GM21786 (cell line): ENCODE results near the gene SYCP2L.
"Not testable (repeated sequence)": the region's sequence is repeated elsewhere in the genome, so short reads cannot be mapped to it uniquely, and the experiment has no call there.

Source experiments
- ATAC-seq: cut with Tn5 transposase; IDR thresholded peaks from one replicate; pipeline ENCODE4 v1.9.1; 2021; ENCODE audit not compliant: unreplicated experiment

Gene SYCP2L

DNA sequence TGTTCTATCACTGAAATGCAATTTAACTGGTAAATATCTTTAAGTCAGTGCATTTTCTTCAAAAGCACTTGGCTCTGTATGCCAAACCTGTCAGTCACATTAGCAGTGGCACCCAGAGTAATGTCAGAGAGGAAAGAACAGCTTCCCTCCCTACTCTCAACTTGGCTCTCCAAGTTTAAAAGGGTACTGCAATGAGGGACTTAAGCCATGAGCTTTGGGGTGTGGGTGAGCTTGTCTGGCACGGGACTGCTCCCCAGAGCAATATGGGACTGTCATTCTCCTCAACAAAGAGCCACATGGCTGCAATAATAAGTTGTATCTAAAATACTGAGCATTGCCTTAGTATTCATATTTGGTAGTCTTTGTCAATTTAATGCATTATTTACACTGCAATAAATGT is 9.0 kb upstream of the SYCP2L start:
- ATAC-seq: no peak

DNA sequence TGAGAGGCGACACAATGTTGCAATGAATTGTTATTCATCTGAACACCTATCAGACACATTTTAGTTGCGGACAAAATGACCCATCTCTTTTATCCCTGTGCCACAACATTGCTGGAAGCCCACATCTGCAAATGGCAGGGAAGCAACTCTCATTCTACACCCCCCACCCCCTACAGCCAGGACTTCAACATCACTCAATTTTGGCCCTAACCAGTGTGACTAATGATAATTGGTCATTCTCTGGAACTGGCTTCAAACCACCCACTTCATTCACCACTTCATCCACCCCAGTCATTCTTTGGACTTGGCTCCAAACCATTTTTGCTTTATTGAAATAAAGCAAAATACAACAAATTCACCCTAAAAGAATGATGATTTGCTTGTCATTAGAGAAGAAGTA is 6.5 kb upstream of the SYCP2L start:
- no peak for ATAC-seq

DNA sequence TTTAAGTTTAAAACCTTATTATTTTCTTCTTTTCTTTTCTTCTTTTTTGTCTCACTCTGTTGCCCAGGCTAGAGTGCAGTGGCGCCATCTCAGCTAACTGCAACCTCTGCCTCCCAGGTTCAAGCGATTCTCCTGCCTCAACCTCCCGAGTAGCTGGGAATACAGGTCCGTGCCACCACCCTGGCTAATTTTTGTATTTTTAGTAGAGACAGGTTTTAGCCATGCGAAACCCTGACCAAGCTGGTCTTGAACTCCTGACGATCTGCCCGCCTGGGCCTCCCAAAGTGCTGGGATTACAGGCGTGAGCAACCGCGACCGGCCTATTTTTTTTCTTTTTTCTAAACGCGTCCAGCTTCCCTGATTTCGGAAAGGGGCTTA is 4.6 kb upstream of the SYCP2L start:
- ATAC-seq: not testable (repeated sequence)

DNA sequence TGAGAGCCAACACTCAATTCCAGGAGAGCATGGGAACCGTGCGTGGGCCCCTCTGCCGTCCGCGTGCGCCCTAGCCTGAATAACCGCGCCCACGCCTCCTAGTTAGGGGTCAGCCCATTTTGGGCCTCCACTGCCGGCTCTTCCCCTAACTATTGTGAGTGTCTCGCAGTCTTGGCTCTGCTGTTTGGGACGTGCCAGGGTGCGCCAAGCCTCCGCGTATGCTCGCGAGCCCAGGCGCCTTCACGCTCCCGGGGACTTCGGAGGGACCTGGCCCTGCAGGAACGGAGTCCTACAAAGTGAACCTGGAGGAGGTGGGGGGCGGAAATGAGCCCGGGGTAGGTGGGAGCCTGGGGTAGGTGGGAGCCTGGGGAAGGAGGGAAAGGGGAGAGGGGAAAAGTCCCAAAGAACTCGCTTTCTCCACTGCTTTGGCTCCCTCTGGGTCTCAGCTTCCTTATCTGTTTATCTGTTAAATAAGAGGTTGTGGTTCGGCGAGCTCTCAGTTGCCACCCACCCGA is 4.1 kb upstream of the SYCP2L start:
- ATAC-seq: no peak

DNA sequence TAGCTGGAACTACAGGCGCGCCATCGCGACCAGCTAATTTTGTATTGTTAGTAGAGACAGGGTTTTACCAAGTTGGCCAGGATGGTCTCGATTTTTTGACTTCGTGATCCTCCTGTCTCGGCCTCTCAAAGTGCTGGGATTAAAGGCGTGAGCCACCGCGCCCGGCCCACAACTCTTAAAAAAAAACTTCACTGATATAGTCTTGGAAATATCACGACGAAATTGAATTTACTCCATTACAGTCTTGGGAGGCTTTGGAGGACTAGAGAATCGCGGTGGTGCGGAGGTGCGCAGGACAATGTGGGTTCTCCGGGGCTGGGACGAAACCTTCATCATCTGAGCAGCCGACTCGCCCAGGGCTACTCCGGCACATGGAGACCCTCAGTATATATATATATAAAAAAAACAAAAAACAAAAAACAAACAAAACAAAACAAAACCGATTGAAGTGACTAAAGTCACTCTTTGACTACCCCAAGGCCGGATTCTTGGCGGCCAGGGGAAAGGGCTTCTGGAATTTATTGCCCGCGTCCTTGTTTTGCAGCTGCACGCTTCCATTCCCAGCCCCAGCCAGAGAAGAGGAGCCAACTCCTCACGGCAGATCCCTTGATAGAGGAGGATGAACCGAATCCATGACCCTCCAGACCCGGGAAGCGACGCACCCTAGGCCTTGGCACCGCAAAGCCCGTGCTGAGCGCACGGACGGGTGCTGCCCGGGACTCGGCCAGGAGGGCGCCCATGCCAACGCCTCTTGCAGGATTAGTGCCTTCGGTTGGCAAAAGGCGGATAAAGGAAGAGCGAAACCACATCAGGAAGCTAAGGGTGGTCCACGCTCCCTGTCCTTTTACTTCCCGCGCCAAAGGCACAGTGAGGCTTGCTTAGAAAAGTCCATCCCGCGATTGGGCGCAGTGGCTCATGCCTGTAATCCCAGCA is 3.3 kb upstream of the SYCP2L start:
- ATAC-seq: no peak

DNA sequence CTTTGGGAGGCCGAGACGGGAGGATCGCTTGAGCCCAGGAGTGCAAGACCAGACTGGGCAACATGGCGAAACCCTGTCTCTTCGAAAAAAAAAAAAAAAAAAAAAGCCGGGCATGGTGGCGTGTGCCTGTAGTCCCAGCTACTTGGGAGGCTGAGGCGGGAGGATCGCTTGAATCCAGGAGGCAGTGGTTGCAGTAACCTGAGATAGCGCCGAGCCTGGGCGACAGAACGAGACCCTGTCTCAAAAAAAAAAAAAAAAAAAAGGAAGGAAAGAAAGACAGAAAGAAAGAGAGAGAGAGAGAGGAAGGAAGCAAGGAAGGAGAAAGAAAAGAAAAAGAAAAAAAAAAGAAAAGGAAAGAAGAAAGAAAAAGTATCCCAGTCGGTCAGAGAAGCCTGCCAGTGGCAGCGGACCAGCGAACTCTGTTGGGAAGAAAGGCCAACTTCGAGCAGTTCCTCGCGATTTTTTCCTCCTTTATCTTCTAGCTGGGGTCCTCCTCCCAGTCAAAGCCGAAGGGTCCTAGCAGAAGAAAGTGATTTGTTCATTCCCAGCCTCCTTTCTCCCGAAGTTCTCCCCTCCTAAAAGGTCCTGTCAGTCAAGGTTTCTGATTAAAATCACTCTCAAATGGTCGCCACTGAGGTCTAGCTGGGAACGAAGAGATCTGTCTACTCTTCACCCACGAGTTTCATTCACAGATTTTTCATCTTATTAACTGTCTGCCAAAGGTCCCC is 2.4 kb upstream of the SYCP2L start:
- no peak for ATAC-seq

DNA sequence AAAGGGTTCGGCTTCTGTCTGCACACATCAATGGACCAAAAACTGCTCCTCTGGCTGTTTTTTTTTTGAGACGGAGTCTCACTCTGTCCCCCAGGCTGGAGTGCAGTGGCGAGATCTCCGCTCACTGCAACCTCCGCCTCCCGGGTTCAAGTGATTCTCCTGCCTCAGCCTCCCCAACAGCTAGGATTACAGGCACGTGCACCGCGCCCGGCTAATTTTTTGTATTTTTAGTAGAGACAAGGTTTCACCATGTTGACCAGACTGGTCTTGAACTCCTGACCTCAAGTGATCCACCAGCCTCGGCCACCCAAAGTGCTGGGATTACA is 524 bp upstream of the SYCP2L start:
- ATAC-seq: not testable (repeated sequence)

DNA sequence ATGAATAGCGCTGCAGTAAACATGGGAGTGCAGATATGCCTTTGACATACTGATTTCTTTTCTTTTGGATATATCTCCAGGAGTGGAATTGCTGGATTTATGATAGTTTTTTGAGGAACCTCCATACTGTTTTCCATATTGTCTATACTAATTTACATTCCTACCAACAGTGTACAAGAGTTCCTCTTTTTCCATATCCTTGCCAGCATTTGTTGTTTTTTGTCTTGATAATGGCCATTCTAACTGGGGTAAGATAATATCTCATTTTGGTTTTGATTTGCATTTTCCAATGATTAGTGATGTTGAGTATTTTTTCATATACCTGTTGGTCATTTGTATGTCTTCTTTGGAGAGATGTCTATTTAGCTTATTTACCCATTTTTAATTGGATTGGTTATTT is 3.3 kb downstream of the SYCP2L start:
- no peak for ATAC-seq

DNA sequence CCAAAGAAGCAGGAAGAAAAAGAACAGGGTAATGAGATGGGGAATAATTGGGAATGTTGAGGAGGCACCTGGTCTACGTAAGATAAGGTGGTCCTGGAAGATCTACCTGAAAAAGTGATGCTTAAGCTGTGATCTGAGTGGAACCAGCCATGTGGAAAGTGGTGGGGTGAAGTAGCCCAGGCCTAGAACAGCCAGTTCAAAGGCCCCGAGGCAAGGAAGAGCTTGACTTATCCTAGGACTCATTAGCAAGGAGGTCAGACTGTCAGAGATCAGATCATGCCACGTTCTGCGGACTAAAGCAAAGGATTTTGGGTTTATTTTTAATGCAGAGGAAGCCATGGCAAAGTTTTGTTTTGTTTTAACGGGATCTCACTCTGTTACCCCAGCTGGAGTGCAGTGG is 5.1 kb downstream of the SYCP2L start:
- ATAC-seq: no peak

DNA sequence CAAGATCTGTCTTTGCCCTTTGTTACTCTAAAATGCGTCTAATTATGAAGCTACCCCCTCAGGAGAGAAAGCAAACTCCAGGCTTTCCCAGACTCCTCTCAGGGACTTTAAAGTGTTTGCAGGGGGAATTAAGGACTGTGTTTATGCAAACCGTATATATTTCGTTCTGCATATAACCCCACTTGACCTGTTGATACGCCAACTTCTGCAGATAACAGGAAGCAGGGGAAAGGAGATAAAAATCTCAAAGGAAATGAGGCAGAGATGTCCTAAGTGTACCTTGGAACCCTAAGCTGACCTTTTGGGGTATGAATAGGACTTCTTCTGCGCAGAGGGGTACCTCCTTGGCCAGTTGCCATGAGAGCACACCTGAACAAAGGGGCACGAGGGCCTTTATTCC is 8.1 kb downstream of the SYCP2L start:
- no peak for ATAC-seq

DNA sequence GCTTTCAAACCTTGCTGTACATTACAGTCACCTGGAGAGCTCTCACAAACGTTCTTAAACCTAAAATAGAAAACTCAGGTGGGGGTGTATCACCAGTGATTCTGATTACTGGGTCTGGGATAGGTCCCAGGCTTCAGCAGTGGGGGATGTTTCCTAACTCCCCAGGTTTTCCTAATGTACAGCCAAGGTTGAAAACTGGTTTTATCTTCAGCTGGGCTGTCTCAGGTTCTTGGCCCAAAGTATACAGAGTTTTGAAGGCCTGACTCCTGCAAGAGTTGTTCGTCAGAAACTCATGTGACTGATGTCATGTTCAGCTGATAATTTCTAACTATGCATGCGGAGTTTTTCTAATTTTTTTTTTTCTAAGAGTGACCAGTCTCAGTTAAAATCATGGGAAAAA is 9.8 kb downstream of the SYCP2L start:
- no peak for ATAC-seq

DNA sequence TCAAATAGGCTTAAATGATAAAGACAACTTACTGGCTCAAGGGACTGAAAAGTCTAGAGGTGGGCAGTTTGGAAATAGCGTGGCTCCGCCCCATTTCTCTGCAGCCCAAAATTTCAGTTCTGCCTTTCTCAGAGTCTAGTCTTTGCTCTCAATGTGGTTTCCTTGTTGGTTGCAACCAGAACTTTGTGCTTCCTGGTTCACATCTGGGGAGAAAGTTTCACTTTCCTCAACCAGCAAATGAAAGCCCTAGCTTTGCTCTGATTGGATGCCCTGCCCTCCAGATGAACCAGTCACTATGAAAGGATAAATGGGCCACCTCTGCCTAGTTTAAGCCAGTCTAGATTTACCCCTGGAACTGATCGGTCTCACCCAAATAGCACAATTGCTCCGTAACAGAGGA is 14.9 kb downstream of the SYCP2L start:
- peak; percentile 98 for ATAC-seq

DNA sequence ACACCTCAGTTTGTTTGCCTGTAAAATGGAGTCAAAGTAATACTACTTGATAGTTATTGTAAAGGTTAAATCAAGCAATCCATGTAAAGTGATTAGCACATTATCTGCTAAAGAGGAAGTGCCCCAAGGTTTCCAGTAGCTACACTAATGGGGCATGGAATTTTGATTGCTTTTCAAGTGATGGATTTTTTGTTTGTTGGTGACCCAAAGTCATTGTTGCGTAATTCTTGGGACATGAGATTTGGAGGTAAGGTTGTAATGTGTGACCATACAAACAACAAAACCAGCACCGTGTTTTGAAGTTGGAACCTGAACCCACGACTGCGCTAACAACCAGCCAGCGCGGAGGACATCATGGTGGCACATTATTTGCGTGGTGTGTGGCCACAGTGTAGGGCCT is 17.2 kb downstream of the SYCP2L start:
- no peak for ATAC-seq

DNA sequence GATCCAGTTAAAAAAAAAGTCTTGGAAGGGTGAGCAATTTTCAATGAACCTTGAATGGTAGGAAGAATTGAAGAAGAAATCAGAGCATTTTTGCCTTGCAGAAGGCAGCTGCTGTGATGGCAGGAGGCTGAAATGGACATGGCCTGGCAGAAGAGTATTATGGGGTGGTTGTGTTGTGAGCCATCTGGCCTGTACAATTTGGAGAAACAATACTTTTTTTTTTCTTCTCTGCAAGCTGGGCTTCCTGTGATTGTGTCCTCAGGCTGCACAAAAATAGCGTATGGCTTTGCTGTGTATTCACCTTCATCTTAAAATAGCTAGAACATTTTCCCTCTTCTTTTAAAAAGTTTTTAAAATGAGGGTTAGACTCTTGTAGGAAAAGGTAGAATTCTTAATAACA is 21.4 kb downstream of the SYCP2L start:
- no peak for ATAC-seq

DNA sequence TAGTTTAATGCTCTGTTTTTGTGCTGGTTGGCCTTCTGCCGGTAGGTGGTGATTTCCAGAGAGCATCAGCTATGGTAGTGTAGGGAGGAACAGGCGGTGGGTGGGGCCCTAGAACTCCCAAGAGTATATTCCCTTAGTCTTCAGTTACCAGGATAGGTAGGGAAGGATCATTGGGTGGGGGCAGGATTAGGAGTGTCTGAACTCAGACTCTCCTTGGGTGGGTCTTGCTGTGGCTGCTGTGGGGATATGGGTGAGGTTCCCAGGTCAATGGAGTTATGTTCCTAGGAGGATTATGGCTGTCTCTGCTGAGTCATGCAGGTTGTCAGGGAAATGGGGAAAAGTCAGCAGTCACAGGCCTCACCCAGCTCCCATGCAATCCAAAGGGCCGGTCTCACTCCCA is 32.7 kb downstream of the SYCP2L start:
- ATAC-seq: not testable (repeated sequence)

DNA sequence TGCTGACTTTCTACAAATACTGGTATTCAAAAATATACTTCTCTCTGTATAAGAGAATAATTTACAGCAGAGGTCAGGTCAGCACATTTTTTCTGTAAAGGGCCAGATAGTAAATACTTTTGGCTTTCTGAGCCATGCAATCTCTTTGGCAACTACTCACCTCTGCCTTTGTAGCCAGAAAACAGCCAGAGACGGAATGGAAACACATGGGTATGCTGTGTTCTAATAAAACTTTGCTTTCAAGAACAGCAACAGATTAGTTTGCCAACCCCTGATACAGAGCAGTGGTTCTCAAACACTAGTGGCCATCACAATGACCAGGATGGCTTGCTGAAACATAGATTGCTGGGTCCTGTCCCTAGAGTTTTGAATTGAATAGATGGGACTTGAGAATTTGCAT is 46.3 kb downstream of the SYCP2L start:
- no peak for ATAC-seq

DNA sequence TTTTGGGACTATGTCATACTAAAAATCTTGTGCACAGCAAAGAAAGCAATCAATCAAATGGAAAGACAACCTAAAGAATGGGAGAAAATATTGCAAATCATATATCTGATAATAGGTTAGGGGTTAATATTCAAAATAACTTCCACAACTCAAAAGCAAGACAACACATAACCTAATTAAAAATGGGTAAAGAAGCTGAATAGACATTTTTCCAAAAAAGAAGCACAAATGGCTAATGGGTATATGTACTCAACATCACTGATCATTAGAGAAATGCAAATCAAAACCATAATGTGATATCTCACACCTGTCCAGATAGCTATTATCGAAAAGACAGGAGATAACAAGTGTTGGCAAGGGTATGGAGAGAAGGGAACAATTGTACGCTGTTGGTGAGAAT is 53.0 kb downstream of the SYCP2L start:
- ATAC-seq: no peak

DNA sequence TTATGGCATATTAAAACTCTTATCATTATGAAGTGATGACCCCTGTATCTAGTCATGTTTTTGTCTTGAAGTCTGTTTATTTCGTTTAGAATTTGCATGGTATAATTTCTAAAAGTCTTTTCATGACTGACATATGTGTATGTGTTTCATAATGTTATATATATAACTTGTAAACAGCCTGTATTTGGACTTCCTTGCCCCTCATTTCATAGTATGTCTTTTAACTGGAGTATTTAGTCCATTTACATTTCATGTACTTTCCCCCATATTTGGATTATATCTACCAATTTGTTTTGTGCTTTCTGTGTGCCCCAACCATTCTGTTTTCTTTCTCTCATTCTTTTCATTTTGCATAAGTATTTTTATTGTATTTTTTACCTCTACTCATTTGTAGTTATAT is 59.0 kb downstream of the SYCP2L start:
- ATAC-seq: no peak

DNA sequence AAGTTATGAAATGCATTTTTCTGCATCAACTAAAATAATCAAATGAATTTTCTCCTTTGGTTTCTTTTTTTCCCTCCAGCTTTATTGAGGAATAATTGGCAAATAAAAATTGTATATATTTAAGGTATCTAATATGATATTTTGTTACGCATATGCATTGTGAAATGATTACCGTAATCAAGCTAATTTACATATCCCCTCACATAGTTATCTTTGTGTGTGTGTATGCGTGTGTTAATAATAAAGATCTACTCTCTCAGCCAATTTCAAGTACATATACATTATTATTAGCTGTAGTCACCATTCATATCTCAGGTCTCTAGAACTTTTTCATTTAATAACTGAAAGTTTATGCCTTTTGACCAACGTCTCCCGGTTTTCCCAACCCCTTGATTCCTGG is 61.1 kb downstream of the SYCP2L start:
- ATAC-seq: no peak

DNA sequence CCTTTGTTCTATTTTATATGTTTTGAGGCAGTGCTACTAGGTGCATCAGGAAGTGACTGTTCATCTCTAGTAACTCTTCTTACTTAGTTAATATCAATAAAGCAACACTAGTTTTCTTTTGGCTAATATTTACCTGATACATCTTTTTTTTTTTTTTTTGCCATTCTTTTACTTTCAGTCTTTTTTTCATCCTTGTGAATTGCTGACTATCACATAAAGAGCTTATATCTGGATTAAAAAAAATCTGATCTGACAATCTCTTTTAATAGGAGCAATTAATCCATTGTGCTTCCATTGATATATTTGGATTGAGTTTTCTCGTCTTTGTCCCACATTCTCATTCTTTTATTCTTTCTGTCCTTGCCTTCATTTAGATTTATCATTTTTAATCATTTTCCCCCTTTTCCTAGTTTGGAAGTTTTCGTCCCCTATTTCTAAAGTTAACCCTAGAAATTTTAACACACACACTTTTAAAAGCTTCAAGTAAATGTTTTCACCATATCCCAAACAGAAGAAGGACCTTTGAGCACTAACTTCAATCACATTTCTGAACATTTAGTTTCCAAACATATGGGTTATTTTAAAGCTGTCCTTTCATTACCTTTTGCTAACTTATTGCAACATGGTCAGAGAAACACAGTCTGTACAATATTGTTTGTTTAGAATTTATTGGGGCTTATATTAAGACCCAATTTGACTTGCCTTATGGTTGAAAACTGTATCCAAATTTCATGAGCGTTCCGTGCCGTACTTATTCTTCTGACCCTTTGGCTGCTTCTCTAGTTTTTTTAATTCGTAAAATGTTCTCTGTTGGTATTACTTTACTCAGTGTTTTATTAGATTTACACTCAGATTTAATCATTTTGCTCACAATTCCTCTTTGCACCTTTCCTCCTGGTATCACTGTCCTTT is 63.0 kb downstream of the SYCP2L start:
- no peak for ATAC-seq

DNA sequence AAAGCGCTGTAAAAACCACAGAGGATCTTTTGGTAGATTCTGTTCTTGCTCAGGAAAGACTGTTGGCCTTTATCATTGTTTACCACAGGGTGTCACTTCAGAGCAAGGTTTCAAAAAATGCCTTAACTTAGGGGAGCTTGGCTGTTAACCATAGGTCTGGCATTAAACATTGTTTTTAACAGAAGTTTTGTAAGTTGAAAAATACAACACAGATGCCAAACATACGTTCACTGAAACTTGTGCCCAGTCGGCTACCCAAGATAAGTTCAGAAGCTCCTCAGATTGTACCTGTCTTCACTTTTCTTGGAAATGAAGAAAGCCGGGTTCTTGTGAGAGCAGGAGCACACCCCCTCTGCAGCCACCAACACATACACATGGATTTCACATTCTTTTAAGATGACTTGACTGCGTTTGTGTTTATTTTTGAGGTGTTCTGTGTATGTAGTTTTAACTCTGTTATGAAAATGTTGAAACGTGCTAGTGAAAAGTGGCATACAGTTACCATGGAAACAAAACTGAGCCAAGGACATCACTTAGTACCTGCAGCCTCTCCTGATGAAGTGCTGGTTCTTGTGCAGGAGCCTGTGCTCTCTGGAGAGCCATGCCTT is 64.9 kb downstream of the SYCP2L start:
- ATAC-seq: no peak
